A673 (cell line): ENCODE measurements around the gene WNT2.

Source experiments
- EZH2 ChIP-seq: fragments of 200-600 bp; sonication (generic); IDR thresholded peaks from 2 replicates; pipeline ENCODE4 v1.6.1; 2017; ENCODE audit warnings: borderline replicate concordance, low read depth, mild to moderate bottlenecking, mixed read lengths, antibody characterized with exemption, low read length; ENCODE audit not compliant: poor library complexity, severe bottlenecking
- TF ChIP-seq, protein P1 (sequence below): fragments of 300-800, 200-600 bp; sonication (generic); conservative IDR thresholded peaks from 2 replicates; pipeline ENCODE4 v1.5.1; 2017; ENCODE audit warnings: low read depth, mild to moderate bottlenecking, antibody characterized with exemption, low read length, moderate library complexity, mixed read lengths

DNA sequence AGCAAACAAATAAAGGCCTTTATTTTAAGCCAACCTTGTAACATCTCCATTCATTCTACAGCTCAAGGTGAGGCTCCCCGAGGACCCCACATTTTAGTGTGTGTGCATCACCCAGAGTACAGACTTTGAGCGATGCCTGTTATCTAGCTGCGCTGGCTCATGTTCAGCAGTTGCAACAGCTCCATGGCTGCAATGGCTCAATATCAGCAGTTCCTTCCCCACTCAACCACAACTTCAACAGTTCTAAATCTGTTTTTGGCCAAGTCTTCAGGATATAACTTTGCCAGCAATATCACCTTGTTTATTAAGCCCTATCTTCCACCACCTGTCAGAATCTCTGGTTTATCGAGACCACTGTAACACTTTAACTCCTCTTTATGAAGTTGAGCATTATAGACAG, 95.8 kb downstream of the WNT2 start:
- TF ChIP-seq, protein P1, sequence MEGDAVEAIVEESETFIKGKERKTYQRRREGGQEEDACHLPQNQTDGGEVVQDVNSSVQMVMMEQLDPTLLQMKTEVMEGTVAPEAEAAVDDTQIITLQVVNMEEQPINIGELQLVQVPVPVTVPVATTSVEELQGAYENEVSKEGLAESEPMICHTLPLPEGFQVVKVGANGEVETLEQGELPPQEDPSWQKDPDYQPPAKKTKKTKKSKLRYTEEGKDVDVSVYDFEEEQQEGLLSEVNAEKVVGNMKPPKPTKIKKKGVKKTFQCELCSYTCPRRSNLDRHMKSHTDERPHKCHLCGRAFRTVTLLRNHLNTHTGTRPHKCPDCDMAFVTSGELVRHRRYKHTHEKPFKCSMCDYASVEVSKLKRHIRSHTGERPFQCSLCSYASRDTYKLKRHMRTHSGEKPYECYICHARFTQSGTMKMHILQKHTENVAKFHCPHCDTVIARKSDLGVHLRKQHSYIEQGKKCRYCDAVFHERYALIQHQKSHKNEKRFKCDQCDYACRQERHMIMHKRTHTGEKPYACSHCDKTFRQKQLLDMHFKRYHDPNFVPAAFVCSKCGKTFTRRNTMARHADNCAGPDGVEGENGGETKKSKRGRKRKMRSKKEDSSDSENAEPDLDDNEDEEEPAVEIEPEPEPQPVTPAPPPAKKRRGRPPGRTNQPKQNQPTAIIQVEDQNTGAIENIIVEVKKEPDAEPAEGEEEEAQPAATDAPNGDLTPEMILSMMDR, result no peak
- TF ChIP-seq EZH2, result no peak
